ENCODE measurements around the gene ARHGEF2.

Gene ARHGEF2

GRCh38 chr1:155946633-155947219 lies 31.6 kb downstream of the ARHGEF2 start:
- no peak for DNase-seq
- Histone ChIP-seq H3K4me1 (ENCODE audit: control insufficient read depth, insufficient read depth, low read length, poor library complexity, severe bottlenecking) (peaks cover 28% of the 10 kb centered on the region), H3K27me3 (replicated peaks; ENCODE audit: control insufficient read depth, insufficient read depth, low read length, poor library complexity, severe bottlenecking) (no peaks in the 10 kb centered on the region), H3K36me3 (ENCODE audit: control insufficient read depth, insufficient read depth, low read length) (peaks cover 48% of the 10 kb centered on the region), H3K27ac (ENCODE audit: insufficient read depth, low read length, poor library complexity, severe bottlenecking) (peak overlapping the region; percentile 74), H3K9me3 (ENCODE audit: control insufficient read depth, low read length) (no peaks in the 10 kb centered on the region), H3K4me3 (ENCODE audit: insufficient read depth, low read depth, low read length, poor library complexity, severe bottlenecking) (no peak overlapping the region)

GRCh38 chr1:155944444-155944799 lies 33.9 kb downstream of the ARHGEF2 start:
- DNase-seq: no peak
- Histone ChIP-seq H3K9me3 (ENCODE audit: control insufficient read depth, low read length) (no peaks in the 10 kb centered on the region), H3K27me3 (replicated peaks; ENCODE audit: control insufficient read depth, insufficient read depth, low read length, poor library complexity, severe bottlenecking) (no peaks in the 10 kb centered on the region), H3K4me3 (ENCODE audit: insufficient read depth, low read depth, low read length, poor library complexity, severe bottlenecking) (no peak overlapping the region), H3K36me3 (ENCODE audit: control insufficient read depth, insufficient read depth, low read length) (peaks cover 27% of the 10 kb centered on the region), H3K27ac (ENCODE audit: insufficient read depth, low read length, poor library complexity, severe bottlenecking) (no peak overlapping the region), H3K4me1 (ENCODE audit: control insufficient read depth, insufficient read depth, low read length, poor library complexity, severe bottlenecking) (peaks cover 46% of the 10 kb centered on the region)

- Histone ChIP-seq H3K27me3 (replicated peaks; ENCODE audit: control insufficient read depth, insufficient read depth, low read length, poor library complexity, severe bottlenecking) (no peaks in the 10 kb centered on the region), H3K4me1 (ENCODE audit: control insufficient read depth, insufficient read depth, low read length, poor library complexity, severe bottlenecking) (peaks cover 45% of the 10 kb centered on the region), H3K36me3 (ENCODE audit: control insufficient read depth, insufficient read depth, low read length) (peaks cover 13% of the 10 kb centered on the region), H3K27ac (ENCODE audit: insufficient read depth, low read length, poor library complexity, severe bottlenecking) (no peak overlapping the region), H3K4me3 (ENCODE audit: insufficient read depth, low read depth, low read length, poor library complexity, severe bottlenecking) (no peak overlapping the region), H3K9me3 (ENCODE audit: control insufficient read depth, low read length) (no peaks in the 10 kb centered on the region)
- no peak for DNase-seq
Observed at GRCh38 chr1:155942578-155943141, 35.7 kb downstream of the ARHGEF2 start.

- Histone ChIP-seq H3K4me1 (ENCODE audit: control insufficient read depth, insufficient read depth, low read length, poor library complexity, severe bottlenecking) (peaks cover 39% of the 10 kb centered on the region), H3K36me3 (ENCODE audit: control insufficient read depth, insufficient read depth, low read length) (peaks cover 6% of the 10 kb centered on the region), H3K27me3 (replicated peaks; ENCODE audit: control insufficient read depth, insufficient read depth, low read length, poor library complexity, severe bottlenecking) (no peaks in the 10 kb centered on the region), H3K4me3 (ENCODE audit: insufficient read depth, low read depth, low read length, poor library complexity, severe bottlenecking) (no peak overlapping the region), H3K9me3 (ENCODE audit: control insufficient read depth, low read length) (no peaks in the 10 kb centered on the region), H3K27ac (ENCODE audit: insufficient read depth, low read length, poor library complexity, severe bottlenecking) (no peak overlapping the region)
- no peak for DNase-seq
Observed at GRCh38 chr1:155941845-155942531, 36.4 kb downstream of the ARHGEF2 start.

- Histone ChIP-seq H3K4me1 (ENCODE audit: control insufficient read depth, insufficient read depth, low read length, poor library complexity, severe bottlenecking) (peaks cover 32% of the 10 kb centered on the region), H3K27me3 (replicated peaks; ENCODE audit: control insufficient read depth, insufficient read depth, low read length, poor library complexity, severe bottlenecking) (no peaks in the 10 kb centered on the region), H3K4me3 (ENCODE audit: insufficient read depth, low read depth, low read length, poor library complexity, severe bottlenecking) (no peak within 1 kb of the TSS), H3K36me3 (ENCODE audit: control insufficient read depth, insufficient read depth, low read length) (no peaks in the 10 kb centered on the region), H3K27ac (ENCODE audit: insufficient read depth, low read length, poor library complexity, severe bottlenecking) (no peak within 1 kb of the TSS), H3K9me3 (ENCODE audit: control insufficient read depth, low read length) (no peaks in the 10 kb centered on the region)
- DNase-seq: no peak
Observed at GRCh38 chr1:155940993-155941844, 37.1 kb downstream of the ARHGEF2 start, which contains the start of gene RXFP4. Gene RXFP4, plus strand, starts transcription at chr1:155941638. Its CDS starts 72 bp downstream, at chr1:155941710.

- no peaks in the 10 kb centered on the region for H3K27me3 ChIP-seq (replicated peaks; ENCODE audit: control insufficient read depth, insufficient read depth, low read length, poor library complexity, severe bottlenecking)
- no peak overlapping the region for H3K27ac ChIP-seq (ENCODE audit: insufficient read depth, low read length, poor library complexity, severe bottlenecking)
- DNase-seq: no peak
- H3K36me3 ChIP-seq (ENCODE audit: control insufficient read depth, insufficient read depth, low read length): no peaks in the 10 kb centered on the region
- peaks cover 25% of the 10 kb centered on the region for H3K4me1 ChIP-seq (ENCODE audit: control insufficient read depth, insufficient read depth, low read length, poor library complexity, severe bottlenecking)
- no peaks in the 10 kb centered on the region for H3K9me3 ChIP-seq (ENCODE audit: control insufficient read depth, low read length)
- no peak overlapping the region for H3K4me3 ChIP-seq (ENCODE audit: insufficient read depth, low read depth, low read length, poor library complexity, severe bottlenecking)
Observed at GRCh38 chr1:155940482-155940992, 37.8 kb downstream of the ARHGEF2 start.

GRCh38 chr1:155938220-155938627 lies 40.1 kb downstream of the ARHGEF2 start:
- Histone ChIP-seq H3K4me1 (ENCODE audit: control insufficient read depth, insufficient read depth, low read length, poor library complexity, severe bottlenecking) (peaks cover 29% of the 10 kb centered on the region), H3K9me3 (ENCODE audit: control insufficient read depth, low read length) (no peaks in the 10 kb centered on the region), H3K27ac (ENCODE audit: insufficient read depth, low read length, poor library complexity, severe bottlenecking) (no peak overlapping the region), H3K4me3 (ENCODE audit: insufficient read depth, low read depth, low read length, poor library complexity, severe bottlenecking) (no peak overlapping the region), H3K27me3 (replicated peaks; ENCODE audit: control insufficient read depth, insufficient read depth, low read length, poor library complexity, severe bottlenecking) (no peaks in the 10 kb centered on the region), H3K36me3 (ENCODE audit: control insufficient read depth, insufficient read depth, low read length) (no peaks in the 10 kb centered on the region)
- no peak for DNase-seq

GRCh38 chr1:155934936-155935590 lies 43.3 kb downstream of the ARHGEF2 start:
- Histone ChIP-seq H3K36me3 (ENCODE audit: control insufficient read depth, insufficient read depth, low read length) (peaks cover 22% of the 10 kb centered on the region), H3K9me3 (ENCODE audit: control insufficient read depth, low read length) (no peaks in the 10 kb centered on the region), H3K4me3 (ENCODE audit: insufficient read depth, low read depth, low read length, poor library complexity, severe bottlenecking) (peak overlapping the region; percentile 32), H3K27ac (ENCODE audit: insufficient read depth, low read length, poor library complexity, severe bottlenecking) (peak overlapping the region; percentile 93), H3K4me1 (ENCODE audit: control insufficient read depth, insufficient read depth, low read length, poor library complexity, severe bottlenecking) (peaks cover 34% of the 10 kb centered on the region), H3K27me3 (replicated peaks; ENCODE audit: control insufficient read depth, insufficient read depth, low read length, poor library complexity, severe bottlenecking) (no peaks in the 10 kb centered on the region)
- no peak for DNase-seq

- H3K27me3 ChIP-seq (replicated peaks; ENCODE audit: control insufficient read depth, insufficient read depth, low read length, poor library complexity, severe bottlenecking): no peaks in the 10 kb centered on the region
- peak within 1 kb of the TSS; percentile 93 for H3K27ac ChIP-seq (ENCODE audit: insufficient read depth, low read length, poor library complexity, severe bottlenecking)
- peak within 1 kb of the TSS; percentile 77 for H3K4me3 ChIP-seq (ENCODE audit: insufficient read depth, low read depth, low read length, poor library complexity, severe bottlenecking)
- no peaks in the 10 kb centered on the region for H3K9me3 ChIP-seq (ENCODE audit: control insufficient read depth, low read length)
- H3K36me3 ChIP-seq (ENCODE audit: control insufficient read depth, insufficient read depth, low read length): peaks cover 26% of the 10 kb centered on the region
- H3K4me1 ChIP-seq (ENCODE audit: control insufficient read depth, insufficient read depth, low read length, poor library complexity, severe bottlenecking): peaks cover 33% of the 10 kb centered on the region
- peak; percentile 92 to 94 (median 94) for DNase-seq
Observed at GRCh38 chr1:155934097-155934935, 44.0 kb downstream of the ARHGEF2 start, which contains the start of gene KHDC4. Gene KHDC4, minus strand, starts transcription at chr1:155934413. Its CDS starts 40 bp downstream, at chr1:155934373.
